ENCODE results near the gene ZNF487. TPM values are rescaled to one million over a fixed set of nuclear protein-coding genes. Genes with fewer than 3 reads are reported as not detected.

The ZNF487 gene
- total RNA-seq, 1 donor from 2014 or later, result 2.0 TPM

DNA sequence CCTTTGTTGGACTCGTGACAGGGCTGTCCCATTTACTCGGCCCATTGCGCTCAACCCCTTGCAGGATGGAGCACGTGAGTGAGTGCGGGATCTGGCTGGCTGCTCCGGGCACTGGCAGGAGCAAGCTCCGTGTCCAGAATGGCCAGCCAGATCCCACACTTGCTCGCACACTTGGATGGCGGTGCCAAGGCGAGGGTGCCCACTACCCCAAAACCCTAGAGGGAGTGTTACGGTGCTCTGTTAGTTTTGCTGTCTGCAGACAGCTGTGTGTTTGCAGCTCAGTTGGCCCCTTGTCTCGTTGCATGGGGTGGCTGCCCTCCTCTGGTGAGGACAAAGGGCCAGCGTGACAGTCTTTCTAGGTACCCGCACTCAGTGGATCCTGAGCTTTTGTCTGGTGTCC, 34.2 kb downstream of the ZNF487 start:
- H3K79me2 ChIP-seq (ENCODE audit: low read depth), result no peaks in the 10 kb centered on the region
- no peak for DNase-seq (ENCODE audit: low spot score)
- no peak overlapping the region for H3K27ac ChIP-seq
- no peaks in the 10 kb centered on the region for H3K36me3 ChIP-seq
- no peak overlapping the region for H3K27ac Mint-ChIP-seq
- H3K4me3 ChIP-seq, result no peak overlapping the region
- H3K27me3 Mint-ChIP-seq (ENCODE audit: insufficient read depth, low read depth), result peaks cover 3% of the 10 kb centered on the region
- H3K9me3 ChIP-seq (ENCODE audit: low read depth), result no peaks in the 10 kb centered on the region
- H3K4me2 ChIP-seq, result no peak overlapping the region
- no peaks in the 10 kb centered on the region for H3K4me1 Mint-ChIP-seq
- peaks cover 5% of the 10 kb centered on the region for H3K9me3 Mint-ChIP-seq
- H3F3A ChIP-seq (ENCODE audit: low read depth), result no peaks in the 10 kb centered on the region
- no peak overlapping the region for H3K9ac ChIP-seq
- H3K27me3 ChIP-seq, result no peaks in the 10 kb centered on the region
- no peaks in the 10 kb centered on the region for H3K4me1 ChIP-seq
- TF ChIP-seq EZH2 (IDR thresholded peaks at IDR 0.05) (no peak), EZH2phosphoT487 (IDR thresholded peaks at IDR 0.05) (no peak), CTCF (IDR thresholded peaks at IDR 0.05) (no peak)
- no peaks in the 10 kb centered on the region for H3K36me3 Mint-ChIP-seq
- H3K4me3 Mint-ChIP-seq, result no peak overlapping the region
- H2AFZ ChIP-seq (replicated peaks), result no peak overlapping the region
- no peaks in the 10 kb centered on the region for H4K20me1 ChIP-seq (ENCODE audit: low read depth)

GRCh38 chr10:43471935-43472720, 35.2 kb downstream of the ZNF487 start:
- no peak overlapping the region for H3K4me3 ChIP-seq
- peaks cover 5% of the 10 kb centered on the region for H3K9me3 Mint-ChIP-seq
- TF ChIP-seq EZH2phosphoT487 (IDR thresholded peaks at IDR 0.05) (no peak), CTCF (IDR thresholded peaks at IDR 0.05) (no peak), EZH2 (IDR thresholded peaks at IDR 0.05) (no peak)
- H3K4me1 ChIP-seq, result no peaks in the 10 kb centered on the region
- no peaks in the 10 kb centered on the region for H3K79me2 ChIP-seq (ENCODE audit: low read depth)
- peaks cover 4% of the 10 kb centered on the region for H3K36me3 Mint-ChIP-seq
- H3F3A ChIP-seq (ENCODE audit: low read depth), result no peaks in the 10 kb centered on the region
- H3K9ac ChIP-seq, result no peak overlapping the region
- H3K4me3 Mint-ChIP-seq, result no peak overlapping the region
- H3K4me1 Mint-ChIP-seq, result no peaks in the 10 kb centered on the region
- H3K27ac ChIP-seq, result no peak overlapping the region
- no peak overlapping the region for H3K4me2 ChIP-seq
- no peak for DNase-seq (ENCODE audit: low spot score)
- H3K9me3 ChIP-seq (ENCODE audit: low read depth), result no peaks in the 10 kb centered on the region
- no peak overlapping the region for H2AFZ ChIP-seq (replicated peaks)
- peaks cover 3% of the 10 kb centered on the region for H3K27me3 Mint-ChIP-seq (ENCODE audit: insufficient read depth, low read depth)
- H4K20me1 ChIP-seq (ENCODE audit: low read depth), result no peaks in the 10 kb centered on the region
- no peaks in the 10 kb centered on the region for H3K36me3 ChIP-seq
- no peak overlapping the region for H3K27ac Mint-ChIP-seq
- H3K27me3 ChIP-seq, result no peaks in the 10 kb centered on the region

DNA sequence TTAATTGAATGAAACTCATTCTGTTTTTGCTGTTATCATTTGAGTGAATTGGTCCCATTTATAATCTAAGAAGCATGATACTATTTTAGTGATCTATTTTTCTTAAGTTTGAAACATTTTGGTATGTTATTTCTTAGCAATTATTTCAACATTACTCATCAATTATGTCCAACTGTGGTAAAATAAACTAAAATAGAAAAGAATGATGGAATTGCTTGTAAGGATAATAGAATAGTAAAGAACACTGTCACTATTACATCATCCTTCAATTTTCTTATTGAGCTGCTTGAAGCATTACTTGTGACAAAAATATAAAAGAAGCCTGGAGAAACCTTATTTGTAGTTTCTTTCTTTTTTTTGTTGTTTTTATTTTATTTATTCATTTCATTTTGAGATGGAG, 42.4 kb downstream of the ZNF487 start:
- H3K9me3 Mint-ChIP-seq, result peaks cover 26% of the 10 kb centered on the region
- no peak for TF ChIP-seq EZH2phosphoT487 (IDR thresholded peaks at IDR 0.05)
- no peak for TF ChIP-seq CTCF (IDR thresholded peaks at IDR 0.05)
- TF ChIP-seq EZH2 (IDR thresholded peaks at IDR 0.05), result no peak
- H3K4me1 ChIP-seq, result no peaks in the 10 kb centered on the region
- no peak overlapping the region for H3K27ac Mint-ChIP-seq
- DNase-seq (ENCODE audit: low spot score), result no peak
- H3K4me3 ChIP-seq, result no peak overlapping the region
- peaks cover 7% of the 10 kb centered on the region for H3K9me3 ChIP-seq (ENCODE audit: low read depth)
- no peaks in the 10 kb centered on the region for H3K36me3 ChIP-seq
- H3K27ac ChIP-seq, result no peak overlapping the region
- peaks cover 3% of the 10 kb centered on the region for H3K27me3 Mint-ChIP-seq (ENCODE audit: insufficient read depth, low read depth)
- no peak overlapping the region for H3K4me2 ChIP-seq
- H2AFZ ChIP-seq (replicated peaks), result no peak overlapping the region
- no peaks in the 10 kb centered on the region for H3K4me1 Mint-ChIP-seq
- H3K9ac ChIP-seq, result no peak overlapping the region
- H3K79me2 ChIP-seq (ENCODE audit: low read depth), result no peaks in the 10 kb centered on the region
- H4K20me1 ChIP-seq (ENCODE audit: low read depth), result no peaks in the 10 kb centered on the region
- H3F3A ChIP-seq (ENCODE audit: low read depth), result no peaks in the 10 kb centered on the region
- no peak overlapping the region for H3K4me3 Mint-ChIP-seq
- H3K27me3 ChIP-seq, result no peaks in the 10 kb centered on the region
- H3K36me3 Mint-ChIP-seq, result peaks cover 10% of the 10 kb centered on the region

Measured in neural progenitor cell (in vitro differentiated cells).